Lower leg skin (tissue), 3 donors: Measurements from ENCODE around the gene TMPRSS9.

ENCODE experiments used
- CTCF ChIP-seq, 3 donors: fragments of 450-650 bp; IDR thresholded peaks; one replicate each; pipeline ENCODE4 v1.5.1; 2016; ENCODE audit warnings: antibody characterized with exemption in 3 of 3, mild to moderate bottlenecking in 3 of 3, moderate library complexity in 2 of 3
- POLR2A ChIP-seq, 2 donors: fragments of 450-650 bp; IDR thresholded peaks; one replicate each; pipeline ENCODE4 v1.6.1; 2016 to 2017; ENCODE audit warnings: antibody characterized with exemption in 2 of 2, mild to moderate bottlenecking in 1 of 2, moderate library complexity in 1 of 2

GRCh38 chr19:2423915-2424685, 64.0 kb downstream of the TMPRSS9 start:
- TF ChIP-seq CTCF (IDR thresholded peaks at IDR 0.05) (no peak), POLR2A (IDR thresholded peaks at IDR 0.05) (no peak)
